GM18519 (cell line): ENCODE data around the gene HNF4A.
"Not testable (repeated sequence)": the region's sequence is repeated elsewhere in the genome, so short reads cannot be mapped to it uniquely, and the experiment has no call there.

ENCODE experiments used
- ATAC-seq: cut with Tn5 transposase; IDR thresholded peaks from one replicate; pipeline ENCODE4 v1.9.1; 2021; ENCODE audit warnings: mild to moderate bottlenecking, moderate library complexity; ENCODE audit not compliant: unreplicated experiment, low FRiP score

The HNF4A gene

DNA sequence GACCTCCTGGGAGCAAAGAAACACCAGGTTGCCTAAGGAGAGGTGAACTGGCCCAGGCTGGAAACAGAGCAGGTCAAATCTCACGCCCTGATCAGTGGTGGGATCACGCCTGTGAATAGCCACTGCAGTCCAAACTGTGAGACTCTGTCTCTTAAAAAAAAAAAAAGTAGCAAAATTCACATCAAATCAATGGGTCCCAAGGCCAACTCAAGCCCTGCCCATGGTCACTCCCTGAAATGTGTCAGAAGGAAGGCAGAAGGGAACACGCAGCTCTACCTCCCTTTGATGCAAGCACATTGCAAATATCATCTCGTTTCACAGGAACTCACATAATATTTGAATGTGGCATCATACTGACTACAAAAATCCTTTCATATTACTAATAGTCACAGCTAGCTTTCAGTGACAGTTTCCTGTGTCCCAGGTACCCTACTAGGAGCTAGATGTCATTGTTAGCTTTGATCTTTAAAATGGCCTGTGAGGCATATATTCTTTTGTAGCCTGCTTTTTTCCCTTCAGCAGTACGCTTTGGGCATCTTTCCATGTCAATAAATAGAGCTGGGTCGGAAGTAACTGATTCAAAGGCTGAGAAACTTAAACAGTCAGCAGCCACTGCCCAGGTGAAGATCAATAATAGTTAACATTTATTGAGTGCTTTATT, 105.8 kb downstream of the HNF4A start:
- ATAC-seq = no peak

DNA sequence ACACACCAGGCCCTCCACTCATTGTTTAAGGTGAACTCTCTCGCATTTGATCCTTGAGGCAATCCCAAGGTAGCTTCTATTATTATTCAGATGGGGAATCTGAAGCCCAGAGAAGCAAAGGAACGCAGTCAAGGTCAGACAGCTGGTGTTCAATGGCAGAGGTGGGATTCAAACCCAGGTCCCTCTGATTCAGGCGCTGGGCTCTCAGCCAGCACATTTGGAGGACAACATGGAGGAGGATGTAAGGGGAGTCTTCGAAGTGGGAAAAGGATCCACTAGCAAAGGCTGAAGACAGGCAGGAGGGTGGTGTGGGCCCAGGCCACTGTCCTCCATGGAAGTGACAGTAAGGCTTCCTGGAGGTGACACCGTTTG, 106.3 kb downstream of the HNF4A start:
- ATAC-seq = no peak

DNA sequence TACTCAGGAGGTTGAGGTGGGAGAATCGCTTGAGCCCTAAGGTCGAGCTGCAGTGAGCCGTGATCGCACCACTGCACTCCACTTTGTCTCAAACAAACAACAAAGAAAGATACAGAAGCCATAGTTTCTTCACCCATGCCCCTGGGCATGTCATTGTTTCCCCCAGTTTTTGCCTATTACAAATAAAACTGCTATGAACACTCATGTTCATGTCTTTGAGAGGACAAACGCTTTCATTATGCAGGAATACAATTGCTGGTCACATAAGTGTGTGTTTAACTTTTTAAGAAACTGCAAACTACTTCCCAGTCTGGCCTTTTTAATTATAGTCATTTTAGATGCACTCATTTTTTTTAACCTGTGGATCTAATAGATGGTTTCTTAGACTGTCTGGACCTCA, 108.0 kb downstream of the HNF4A start:
- ATAC-seq = no peak

DNA sequence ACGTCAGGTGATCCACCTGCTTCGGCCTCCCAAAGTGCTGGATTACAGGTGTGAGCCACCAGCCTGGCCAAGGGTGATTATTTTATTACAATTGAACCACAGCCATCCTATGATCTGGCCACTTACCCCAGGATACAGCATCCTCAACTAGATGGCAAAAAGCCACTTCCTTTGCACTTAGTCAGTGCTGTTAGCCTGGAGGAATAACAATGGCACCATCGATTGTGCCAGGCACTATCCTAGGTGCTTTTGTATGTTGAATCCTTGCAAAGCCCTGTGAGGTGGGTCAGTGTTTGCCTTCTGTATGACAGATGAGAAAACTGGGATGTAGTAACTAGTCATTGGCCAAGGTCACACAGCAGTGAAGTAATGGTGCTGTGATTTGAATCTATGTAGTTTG, 109.0 kb downstream of the HNF4A start:
- ATAC-seq = no peak

DNA sequence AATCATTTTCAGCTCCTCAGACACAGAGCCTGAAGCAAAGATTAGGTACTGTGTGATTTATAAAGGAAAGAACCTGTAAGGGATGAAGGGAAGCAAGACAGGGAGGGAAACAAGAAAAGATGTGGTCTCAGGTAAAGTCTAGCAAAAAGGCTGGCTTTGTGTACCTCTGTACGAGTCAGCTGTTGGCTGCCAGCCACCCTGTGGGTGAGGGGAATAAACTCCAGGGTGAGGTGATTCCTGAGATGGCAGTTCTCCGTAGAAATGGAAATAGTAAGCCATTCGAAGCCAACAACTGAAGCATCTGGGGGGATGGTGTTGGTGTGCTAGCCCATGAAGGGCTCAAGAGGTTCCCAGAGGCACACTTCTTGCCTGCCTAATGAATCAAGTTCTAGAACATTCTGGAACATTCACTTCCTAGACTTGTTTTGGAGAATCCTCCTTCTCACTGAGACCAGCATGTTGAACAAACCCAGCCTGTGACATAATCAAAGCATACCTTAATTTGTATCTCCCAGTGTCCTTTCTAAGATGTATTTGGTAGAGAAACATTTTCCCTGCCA, 109.6 kb downstream of the HNF4A start:
- no peak for ATAC-seq

DNA sequence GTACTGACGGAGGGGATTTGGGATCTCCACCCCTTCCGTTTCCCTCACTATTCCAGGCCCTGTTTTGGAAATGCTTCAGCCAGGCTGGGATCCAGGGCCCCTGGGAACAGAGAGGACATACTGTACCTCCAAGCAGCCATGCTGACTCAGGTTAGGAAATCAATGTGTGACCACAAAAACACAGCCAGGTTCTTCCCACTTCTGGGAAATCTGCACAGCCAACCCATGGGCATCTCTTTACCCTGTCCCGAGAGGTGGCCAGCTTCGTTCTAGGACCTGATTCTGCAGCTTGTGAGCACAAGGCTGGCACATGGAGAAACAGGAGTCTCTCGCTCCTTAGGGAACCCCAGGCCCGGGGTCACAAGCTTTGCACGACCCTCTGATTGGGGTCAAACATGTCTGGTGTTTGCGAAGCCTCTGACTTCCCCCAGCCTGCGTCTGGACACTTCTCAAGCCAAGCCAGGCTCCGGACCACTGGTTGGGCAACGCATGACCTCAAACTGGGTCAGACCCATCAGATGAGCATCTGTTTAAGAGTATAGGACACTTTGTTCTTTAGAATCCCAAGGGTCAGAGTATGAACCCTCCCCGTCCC, 111.9 kb downstream of the HNF4A start:
- no peak for ATAC-seq

DNA sequence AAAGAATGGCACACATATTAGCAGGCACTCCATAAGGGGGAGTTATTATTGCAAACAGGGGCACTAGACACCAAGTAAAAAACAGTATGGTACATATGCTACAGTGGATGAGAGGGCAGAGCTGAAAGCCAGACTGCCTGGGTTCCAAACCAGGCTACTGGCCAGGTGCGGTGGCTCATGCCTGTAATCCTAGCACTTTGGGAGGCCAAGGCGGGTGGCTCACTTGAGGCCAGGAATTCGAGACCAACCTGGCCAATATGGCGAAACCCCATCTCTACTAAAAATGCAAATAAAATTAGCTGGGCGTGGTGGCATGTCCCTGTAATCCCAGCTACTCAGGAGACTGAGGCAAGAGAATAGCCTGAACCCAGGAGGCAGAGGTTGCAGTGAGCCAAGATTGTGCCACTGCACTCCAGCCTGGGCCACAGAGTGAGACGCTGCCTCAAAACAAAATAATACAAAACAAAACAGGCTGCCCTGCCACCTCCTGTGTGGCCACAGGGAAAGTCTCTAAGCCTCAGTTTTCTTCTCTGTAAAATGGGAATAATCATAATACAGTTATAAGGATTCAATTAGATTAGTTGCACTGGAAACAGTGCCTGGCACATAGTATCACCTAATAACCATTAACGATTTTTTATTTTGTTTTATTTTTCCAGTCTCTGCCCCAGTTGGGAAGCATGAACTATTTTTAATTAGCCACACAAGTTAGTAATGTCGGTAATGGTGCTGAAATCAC, 112.7 kb downstream of the HNF4A start:
- no peak for ATAC-seq

DNA sequence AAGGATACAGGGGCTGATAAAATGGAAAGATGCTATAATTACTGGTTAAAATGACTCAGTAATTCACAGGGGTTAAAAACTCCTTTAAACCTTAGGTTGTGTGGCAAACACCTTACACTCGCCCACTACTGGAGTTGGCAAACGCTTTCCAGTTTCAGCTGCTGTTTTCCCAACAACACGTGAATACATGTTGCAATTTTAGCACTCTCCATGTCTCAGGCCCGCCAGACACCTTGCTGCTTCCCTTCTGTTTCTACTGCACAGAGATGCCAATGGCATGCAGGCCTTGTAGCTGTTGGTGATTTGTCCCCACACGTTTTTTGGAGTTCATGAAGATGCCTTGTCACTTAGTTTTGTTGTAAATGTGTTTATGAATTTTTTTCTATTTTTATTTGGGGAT, 114.8 kb downstream of the HNF4A start:
- no peak for ATAC-seq

DNA sequence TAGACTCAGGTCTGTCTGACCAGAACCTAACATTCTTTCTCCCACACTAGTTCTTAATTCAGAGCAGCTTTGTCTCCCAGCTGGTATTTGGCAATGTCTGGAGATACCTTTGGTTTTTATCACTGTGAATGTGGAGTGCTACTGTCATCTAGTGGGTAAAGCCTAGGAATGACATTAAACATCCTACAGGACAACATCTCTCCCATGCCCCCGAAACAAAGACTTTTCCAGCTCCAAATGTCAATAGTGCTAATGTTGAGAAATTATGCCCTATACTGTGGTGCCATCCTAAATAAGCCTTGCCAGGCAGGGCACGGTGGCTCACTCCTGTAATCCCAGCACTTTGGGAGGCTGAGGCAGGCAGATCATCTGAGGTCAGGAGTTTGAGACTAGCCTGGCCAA, 116.0 kb downstream of the HNF4A start:
- ATAC-seq = no peak

DNA sequence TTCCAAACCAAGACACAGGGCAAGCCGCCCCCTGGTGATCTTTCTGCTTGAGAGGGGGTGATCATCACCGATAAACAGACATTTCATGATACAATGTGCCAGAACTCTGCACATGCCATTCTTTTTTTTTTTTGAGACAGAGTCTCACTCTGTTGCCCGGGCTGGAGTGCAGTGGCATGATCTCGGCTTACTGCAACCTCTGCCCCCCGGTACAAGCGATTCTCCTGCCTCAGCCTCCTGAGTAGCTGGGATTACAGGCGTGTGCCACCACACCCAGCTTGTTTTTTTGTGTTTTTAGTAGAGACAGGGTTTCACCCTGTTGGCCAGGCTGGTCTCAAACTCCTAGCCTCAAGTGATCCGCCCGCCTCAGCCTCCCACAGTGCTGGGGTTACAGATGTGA, 116.8 kb downstream of the HNF4A start:
- not testable (repeated sequence) for ATAC-seq

DNA sequence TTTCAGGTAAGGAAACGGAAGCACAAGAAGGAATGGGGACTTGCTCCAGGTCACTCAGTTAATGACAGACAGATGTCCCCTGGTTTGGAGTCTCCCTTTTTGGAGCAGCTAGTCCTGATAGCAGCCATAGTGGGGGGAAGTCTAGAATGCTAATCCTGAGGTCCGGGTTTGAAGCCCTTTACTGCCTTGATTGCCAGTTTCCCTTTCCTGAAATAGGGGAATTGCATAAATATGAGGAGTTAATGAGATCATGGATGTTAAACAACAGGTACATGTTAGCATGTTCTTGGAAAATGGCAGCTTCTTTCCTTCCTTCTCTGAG, 119.8 kb downstream of the HNF4A start:
- ATAC-seq = no peak

DNA sequence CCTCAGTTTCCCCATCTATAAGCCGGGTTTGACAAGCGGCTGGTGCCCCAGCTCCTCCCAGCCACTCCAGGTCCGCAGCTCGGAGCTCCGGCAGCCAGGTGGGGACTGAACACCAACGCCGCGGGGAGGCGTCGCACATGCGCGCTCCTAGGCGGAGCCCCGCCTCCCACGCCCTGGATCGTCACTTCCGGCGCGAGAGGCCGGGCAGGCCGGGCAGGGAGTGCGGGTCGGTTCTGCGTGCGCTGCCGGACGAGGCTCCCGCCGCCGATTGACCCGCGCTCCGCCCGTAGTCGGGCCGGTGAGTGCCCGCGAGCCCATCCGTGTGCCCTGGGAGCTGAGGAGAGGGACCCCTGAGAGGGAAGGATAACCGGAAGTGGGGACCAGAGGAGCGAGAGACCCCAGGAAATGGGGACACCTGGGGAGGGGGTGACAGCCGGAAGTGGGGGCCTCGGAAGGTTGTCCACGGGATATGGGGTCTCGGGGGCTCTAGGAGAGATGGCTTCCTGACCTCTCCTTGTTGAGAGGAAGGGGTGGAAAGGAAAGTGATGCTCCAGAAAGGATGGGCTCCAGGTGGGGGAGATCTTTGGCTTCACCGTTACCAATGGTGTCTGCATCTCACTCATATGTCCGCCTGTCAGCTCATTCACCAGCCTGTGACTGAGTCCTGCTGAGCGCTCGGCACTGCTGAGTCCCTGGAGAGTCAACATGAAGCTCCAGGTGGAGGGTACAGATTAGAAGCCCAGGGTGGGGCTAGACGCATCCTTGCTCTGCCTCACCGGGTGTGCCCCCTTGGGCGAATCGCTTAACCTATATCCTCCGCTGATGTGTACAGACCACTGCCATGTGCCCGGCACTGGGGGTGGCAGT, 120.4 kb downstream of the HNF4A start, which contains the start of gene TTPAL:
Gene TTPAL (plus strand): TSS at position 181 of the 867 bp plus-strand sequence. CDS start 4,126 bp downstream, outside the sequence.
- peak; percentile 85 for ATAC-seq

DNA sequence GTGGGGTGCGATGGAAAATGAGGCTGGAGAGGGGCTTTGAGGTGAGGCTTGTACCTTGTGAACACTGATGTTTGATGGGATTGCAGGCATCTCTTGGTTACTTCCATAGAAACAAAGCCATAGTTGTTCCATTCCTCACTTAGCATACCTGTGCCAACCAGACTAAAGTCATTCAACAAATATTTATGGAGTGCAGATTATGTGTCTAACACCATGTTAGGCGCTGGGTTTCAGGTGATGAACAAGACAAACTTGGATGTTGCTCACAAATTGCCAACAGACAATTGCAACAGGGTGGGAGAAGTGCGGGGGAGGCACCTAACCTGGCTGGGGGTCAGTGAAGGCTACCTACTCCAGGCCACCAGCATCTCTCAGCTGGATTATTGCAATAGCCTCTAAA, 121.7 kb downstream of the HNF4A start:
- no peak for ATAC-seq

DNA sequence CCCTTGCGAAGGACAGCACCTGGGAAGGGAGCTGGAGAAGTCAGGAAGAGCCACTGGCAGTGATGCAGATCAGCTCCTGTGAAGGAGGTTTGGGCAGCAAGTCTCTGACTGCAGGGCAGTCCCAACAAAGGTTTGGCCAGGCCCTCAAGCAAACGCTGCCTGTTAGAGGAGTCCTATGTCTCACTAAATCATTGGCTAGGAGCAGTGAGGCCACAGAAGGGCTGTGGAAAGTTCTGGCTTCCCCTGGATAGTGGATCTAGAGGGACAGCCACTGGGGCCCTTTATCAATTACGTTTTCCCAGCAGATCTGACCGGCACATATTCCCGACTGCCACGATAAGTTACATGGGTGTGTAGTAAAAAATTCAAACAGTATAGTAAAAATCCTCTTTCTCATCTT, 122.7 kb downstream of the HNF4A start:
- no peak for ATAC-seq

DNA sequence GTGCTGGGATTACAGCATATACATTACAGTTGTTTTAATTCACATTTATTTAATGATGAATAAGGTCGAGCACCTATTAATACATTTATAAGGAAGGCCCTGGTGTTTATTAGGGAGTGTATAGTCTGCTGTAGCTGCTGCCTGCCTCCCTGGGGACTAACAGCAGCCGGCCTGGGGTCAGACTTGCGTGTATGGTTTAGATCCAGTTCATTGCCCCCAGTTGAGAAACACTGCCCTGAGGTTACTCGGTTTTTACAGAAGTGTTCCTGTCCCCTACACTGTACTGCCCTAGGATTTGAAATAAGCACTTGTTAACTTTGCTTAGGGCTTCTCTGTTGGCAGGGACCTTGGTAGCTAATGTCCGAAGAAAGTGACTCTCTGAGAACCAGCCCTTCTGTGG, 124.1 kb downstream of the HNF4A start:
- ATAC-seq = no peak

DNA sequence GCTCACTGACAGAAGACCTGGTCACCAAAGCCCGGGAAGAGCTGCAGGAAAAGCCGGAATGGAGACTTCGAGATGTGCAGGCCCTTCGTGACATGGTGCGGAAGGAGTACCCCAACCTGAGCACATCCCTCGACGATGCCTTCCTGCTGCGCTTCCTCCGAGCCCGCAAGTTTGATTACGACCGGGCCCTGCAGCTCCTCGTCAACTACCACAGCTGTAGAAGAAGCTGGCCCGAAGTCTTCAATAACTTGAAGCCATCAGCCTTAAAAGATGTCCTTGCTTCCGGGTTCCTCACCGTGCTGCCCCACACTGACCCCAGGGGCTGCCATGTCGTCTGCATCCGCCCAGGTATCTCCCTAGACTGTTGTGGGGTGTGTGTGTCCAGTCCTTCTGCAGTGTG, 124.6 kb downstream of the HNF4A start:
- no peak for ATAC-seq

DNA sequence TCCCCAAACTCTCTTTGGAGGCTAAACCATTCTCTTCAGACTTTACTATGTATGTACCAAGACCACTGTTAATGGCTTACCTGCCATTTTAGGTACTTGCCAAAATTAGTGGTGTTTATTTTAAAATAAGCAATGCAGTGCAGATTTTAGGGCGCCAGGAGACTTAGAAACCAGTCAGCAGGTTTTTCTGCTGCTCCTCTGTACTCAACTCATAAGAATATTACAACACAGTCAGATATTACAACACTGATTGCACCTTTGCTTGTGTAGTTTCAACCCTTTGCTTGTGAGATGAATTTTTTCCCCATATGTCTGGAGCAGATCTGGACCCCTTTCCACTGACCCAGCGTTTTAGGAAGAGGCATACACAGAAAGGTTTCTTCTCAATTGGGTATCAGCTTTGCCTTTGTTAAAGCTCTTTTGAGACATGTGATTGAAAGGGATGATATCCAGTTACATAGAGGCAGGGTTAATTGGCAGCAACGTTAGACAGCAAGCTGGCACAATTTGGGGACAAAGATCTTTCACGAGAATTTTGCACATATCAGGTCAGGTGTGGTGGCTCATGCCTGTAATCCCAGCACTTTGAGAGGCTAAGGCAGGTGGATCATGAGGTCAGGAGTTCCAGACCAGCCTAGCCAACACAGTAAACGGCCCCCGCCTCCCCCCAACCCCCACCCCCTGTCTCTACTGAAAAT, 126.4 kb downstream of the HNF4A start:
- no peak for ATAC-seq

DNA sequence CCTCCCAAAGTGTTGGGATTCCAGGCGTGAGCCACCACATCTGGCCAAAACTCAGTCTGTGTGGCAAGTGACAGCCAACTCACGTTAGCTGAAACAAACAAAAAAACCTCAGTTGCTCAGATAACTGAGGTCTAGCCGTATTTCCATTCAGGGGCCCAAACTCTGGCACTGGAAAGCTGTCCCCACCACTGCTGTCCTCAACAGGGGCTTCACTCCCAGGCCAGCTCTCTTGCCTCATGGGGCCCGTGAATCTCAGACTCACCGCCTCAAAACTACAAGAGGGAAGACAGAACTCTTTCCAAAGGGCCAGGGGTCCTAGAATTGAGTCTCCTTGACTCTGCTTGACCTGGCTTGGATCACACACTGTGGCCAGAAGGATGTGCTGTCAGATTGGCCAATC, 127.6 kb downstream of the HNF4A start:
- no peak for ATAC-seq
